Measurements from ENCODE around the gene ATP1A2. TPM values are rescaled to one million over a fixed set of nuclear protein-coding genes. Genes with fewer than 3 reads are reported as not detected.

Gene ATP1A2
- total RNA-seq, 1 donor from 2014 or later: 0.76 TPM

GRCh38 chr1:160137216-160137862 is 21.8 kb downstream of the ATP1A2 start:
- peaks cover 18% of the 10 kb centered on the region for H3K27me3 Mint-ChIP-seq (ENCODE audit: low read depth)
- no peak for DNase-seq (ENCODE audit: low spot score in 2 of 2, unreplicated experiment in 2 of 2)
- no peak for TF ChIP-seq CTCF (IDR thresholded peaks at IDR 0.05; ENCODE audit: unreplicated experiment)
- H3K4me1 Mint-ChIP-seq: no peaks in the 10 kb centered on the region
- no peak overlapping the region for H3K27ac Mint-ChIP-seq
- H3K4me3 Mint-ChIP-seq: no peak overlapping the region
- no peaks in the 10 kb centered on the region for H3K36me3 Mint-ChIP-seq
- H3K9me3 Mint-ChIP-seq: no peaks in the 10 kb centered on the region

GRCh38 chr1:160139840-160140239 is 24.3 kb downstream of the ATP1A2 start:
- no peak for DNase-seq (ENCODE audit: low spot score in 2 of 2, unreplicated experiment in 2 of 2)
- Mint-ChIP-seq H3K27me3 (ENCODE audit: low read depth) (peaks cover 7% of the 10 kb centered on the region), H3K36me3 (no peaks in the 10 kb centered on the region), H3K4me1 (peaks cover under 1% of the 10 kb centered on the region), H3K27ac (no peak overlapping the region), H3K9me3 (no peaks in the 10 kb centered on the region), H3K4me3 (no peak overlapping the region)
- no peak for TF ChIP-seq CTCF (IDR thresholded peaks at IDR 0.05; ENCODE audit: unreplicated experiment)

- no peak overlapping the region for H3K27ac Mint-ChIP-seq
- H3K4me3 Mint-ChIP-seq: no peak overlapping the region
- DNase-seq (ENCODE audit: low spot score in 2 of 2, unreplicated experiment in 2 of 2): no peak
- no peak for TF ChIP-seq CTCF (IDR thresholded peaks at IDR 0.05; ENCODE audit: unreplicated experiment)
- no peaks in the 10 kb centered on the region for H3K9me3 Mint-ChIP-seq
- peaks cover 4% of the 10 kb centered on the region for H3K4me1 Mint-ChIP-seq
- no peaks in the 10 kb centered on the region for H3K36me3 Mint-ChIP-seq
- H3K27me3 Mint-ChIP-seq (ENCODE audit: low read depth): peaks cover 4% of the 10 kb centered on the region
Measured at GRCh38 chr1:160143695-160144094, 28.1 kb downstream of the ATP1A2 start.

- H3K27me3 Mint-ChIP-seq (ENCODE audit: low read depth): peaks cover 4% of the 10 kb centered on the region
Measured at GRCh38 chr1:160144921-160145320, 29.4 kb downstream of the ATP1A2 start.

GRCh38 chr1:160146107-160146506 is 30.5 kb downstream of the ATP1A2 start:
- peaks cover 3% of the 10 kb centered on the region for H3K27me3 Mint-ChIP-seq (ENCODE audit: low read depth)
- H3K27ac Mint-ChIP-seq: no peak overlapping the region
- H3K4me3 Mint-ChIP-seq: no peak overlapping the region
- peaks cover 4% of the 10 kb centered on the region for H3K9me3 Mint-ChIP-seq
- H3K4me1 Mint-ChIP-seq: peaks cover 4% of the 10 kb centered on the region
- DNase-seq (ENCODE audit: low spot score in 2 of 2, unreplicated experiment in 2 of 2): no peak
- H3K36me3 Mint-ChIP-seq: no peaks in the 10 kb centered on the region
- TF ChIP-seq CTCF (IDR thresholded peaks at IDR 0.05; ENCODE audit: unreplicated experiment): no peak

More at GRCh38 chr1:160144921-160145320, 29.4 kb downstream of the ATP1A2 start:
- peaks cover 4% of the 10 kb centered on the region for H3K9me3 Mint-ChIP-seq
- no peak for TF ChIP-seq CTCF (IDR thresholded peaks at IDR 0.05; ENCODE audit: unreplicated experiment)
- H3K4me1 Mint-ChIP-seq: peaks cover 4% of the 10 kb centered on the region
- no peak overlapping the region for H3K4me3 Mint-ChIP-seq
- DNase-seq (ENCODE audit: low spot score in 2 of 2, unreplicated experiment in 2 of 2): no peak
- H3K36me3 Mint-ChIP-seq: no peaks in the 10 kb centered on the region
- H3K27ac Mint-ChIP-seq: no peak overlapping the region

Measured in mesothelial cell of epicardium (in vitro differentiated cells).